Psoas muscle (tissue), 8 donors: ENCODE data around the gene PLXNB2. TPM values are rescaled to one million over a fixed set of nuclear protein-coding genes. Genes with fewer than 3 reads are reported as not detected.

Experiments
- ATAC-seq, 4 donors: fragments of 200-7000 bp; cut with Tn5 transposase; one replicate each; pipeline ENCODE4 v1.9.1; 2020; ENCODE audit warnings: moderate library complexity in 3 of 4, mild to moderate bottlenecking in 2 of 4
- DNase-seq, 2 donors: peaks; one replicate each; pipeline ENCODE4 v3.0.0-alpha.2; 2020
- H3K27ac ChIP-seq: fragments of 200-600 bp; one replicate; pipeline ENCODE4 v1.8.0; 2022
- H3K27me3 ChIP-seq, 3 donors: fragments of 200-600 bp in 1 of 3; one replicate each; pipeline versions ENCODE4 v1.6.1 to v1.8.0; 2013 to 2022; ENCODE audit warnings: low read length in 2 of 3, mild to moderate bottlenecking in 2 of 3, moderate library complexity in 1 of 3; ENCODE audit not compliant: insufficient read depth in 3 of 3
- H3K36me3 ChIP-seq, 2 donors: fragments of 200-600 bp in 1 of 2; one replicate each; pipeline versions ENCODE4 v1.6.1 to v1.8.0; 2013 to 2022; ENCODE audit warnings: low read depth in 1 of 2, mild to moderate bottlenecking in 1 of 2, moderate library complexity in 1 of 2; ENCODE audit not compliant: insufficient read depth in 1 of 2
- H3K4me1 ChIP-seq: fragments of 200-600 bp; one replicate; pipeline ENCODE4 v1.8.0; 2022
- H3K4me3 ChIP-seq: fragments of 200-600 bp; one replicate; pipeline ENCODE4 v1.8.0; 2022; ENCODE audit warnings: mild to moderate bottlenecking
- H3K9me3 ChIP-seq: fragments of 200-600 bp; one replicate; pipeline ENCODE4 v1.8.0; 2022
- CTCF ChIP-seq: fragments of 200-600 bp; IDR thresholded peaks from one replicate; pipeline ENCODE4 v1.8.0; 2022; ENCODE audit warnings: antibody characterized with exemption
- WGBS, 3 donors: extraction: QIAGEN DNeasy Blood & Tissue Kit; methylation state at CpG; one replicate each; pipeline versions ENCODE4 v1.1.6 to v1.1.7; 2013; 5-methylcytosine and 5-hydroxymethylcytosine counted together
- intact Hi-C, 2 donors: fragments of 100-400 bp; cut with DNase I; formaldehyde crosslinking; loops; one replicate each; pipeline versions ENCODE4 v1.11.0 to v1.14.2; 2022
- polyA plus RNA-seq, 3 donors: library from polyadenylated mRNA; stranded (reverse); fragments of 200-250 nt; gene quantifications; one replicate each; pipeline ENCODE4 v1.2.3, GENCODE V29; 2013
- total RNA-seq, 4 donors: library from RNA; stranded (reverse); fragmentation: NEBNext Ultra II Directional in 2 of 4; extraction: Animal tissue kit (Norgen Biotek cat#: 25700) in 2 of 4; gene quantifications; one replicate each; pipeline versions ENCODE4 v1.2.1 to v1.2.4, GENCODE V29; 2021 to 2023
- donor health status: healthy with polysubstance abuse.
- donor health status: DM: no; HTN: no; CAD: no; lungs with moderate emphysema.
- donor health status: Bipolar disorder and iron deficiency.
- donor health status: healthy.
- donor health status: DM: yes; HTN: yes; CAD: no.
- donor health status: DM: no; HTN: no; CAD: no.
- donor health status: DM: no; HTN: no; CAD: no.
- donor health status: DM: yes; HTN: yes; CAD: no.

Gene PLXNB2
- total and polyA plus RNA-seq, 7 donors = 3.9 to 43.7 (median 13.6) TPM

- no peaks in the 10 kb centered on the region for H3K27me3 ChIP-seq
- H3K9me3 ChIP-seq = no peaks in the 10 kb centered on the region
- H3K27ac ChIP-seq = no peak overlapping the region
- WGBS, 3 donors = 91 to 95% (median 92%) methylated on average over 9 of the region's 9 CpGs
- no peak for DNase-seq
- peaks cover 6 to 84% of the 10 kb centered on the region in 2 donors for H3K36me3 ChIP-seq
- intact Hi-C loops = no loop called here
- no peaks in the 10 kb centered on the region for H3K4me1 ChIP-seq
- no peak for ATAC-seq
- H3K4me3 ChIP-seq = no peak overlapping the region
- no peak for TF ChIP-seq CTCF
Observed at GRCh38 chr22:50228366-50228765, 79.1 kb downstream of the PLXNB2 start.

GRCh38 chr22:50227579-50228215 lies 79.7 kb downstream of the PLXNB2 start:
- no peak overlapping the region for H3K27ac ChIP-seq
- no peaks in the 10 kb centered on the region for H3K9me3 ChIP-seq
- no peak overlapping the region for H3K4me3 ChIP-seq
- ATAC-seq (no peak), DNase-seq (no peak)
- no peaks in the 10 kb centered on the region for H3K27me3 ChIP-seq
- no peaks in the 10 kb centered on the region for H3K4me1 ChIP-seq
- intact Hi-C loops = no loop called here
- no peak for TF ChIP-seq CTCF
- 89 to 95% (median 91%) methylated on average over 23 to 25 of the region's 25 CpGs for WGBS, 3 donors
- peaks cover 6 to 84% of the 10 kb centered on the region in 2 donors for H3K36me3 ChIP-seq

- no peak overlapping the region for H3K27ac ChIP-seq
- H3K4me1 ChIP-seq = no peaks in the 10 kb centered on the region
- TF ChIP-seq CTCF = no peak
- 91 to 94% (median 94%) methylated on average over 18 of the region's 18 CpGs for WGBS, 3 donors
- no peaks in the 10 kb centered on the region for H3K9me3 ChIP-seq
- intact Hi-C loops = no loop called here
- no peak for ATAC-seq
- H3K4me3 ChIP-seq = no peak overlapping the region
- no peak for DNase-seq
- H3K27me3 ChIP-seq = no peaks in the 10 kb centered on the region
- peaks cover 6 to 85% of the 10 kb centered on the region in 2 donors for H3K36me3 ChIP-seq
Observed at GRCh38 chr22:50226875-50227165, 80.6 kb downstream of the PLXNB2 start.

GRCh38 chr22:50226063-50226874 lies 81.2 kb downstream of the PLXNB2 start:
- no peak for ATAC-seq
- 89 to 92% (median 89%) methylated on average over 29 to 31 of the region's 31 CpGs for WGBS, 3 donors
- no peak for DNase-seq
- Histone ChIP-seq H3K27me3 (no peaks in the 10 kb centered on the region), H3K4me1 (no peaks in the 10 kb centered on the region), H3K9me3 (no peaks in the 10 kb centered on the region), H3K27ac (no peak overlapping the region), H3K36me3 (peaks cover 6 to 90% of the 10 kb centered on the region in 2 donors), H3K4me3 (no peak overlapping the region)
- no peak for TF ChIP-seq CTCF
- intact Hi-C loops = no loop called here
